Measurements from ENCODE around the gene VSX2.

- TF ChIP-seq CTCF (IDR thresholded peaks at IDR 0.05) (no peak), POLR2A (IDR thresholded peaks at IDR 0.05) (no peak)
Measured at GRCh38 chr14:74241652-74242017, 2.4 kb downstream of the VSX2 start.

Measured in body of pancreas (tissue), 4 donors.